ENCODE data around the gene ROCK2.

The ROCK2 gene

GRCh38 chr2:11367170-11367730 lies 22.8 kb upstream of the ROCK2 start:
- DNase-seq (ENCODE audit: low spot score): no peak

- no peak for DNase-seq (ENCODE audit: low spot score)
These were observed 21.9 kb upstream of the ROCK2 start for GRCh38 chr2:11366326-11366741.

GRCh38 chr2:11365096-11365879 lies 20.9 kb upstream of the ROCK2 start:
- DNase-seq (ENCODE audit: low spot score): no peak

- no peak for DNase-seq (ENCODE audit: low spot score)
These were observed 20.1 kb upstream of the ROCK2 start for GRCh38 chr2:11364565-11364887.

- DNase-seq (ENCODE audit: low spot score): no peak
These were observed 19.6 kb upstream of the ROCK2 start for GRCh38 chr2:11363868-11364564.

GRCh38 chr2:11359865-11360264 lies 15.4 kb upstream of the ROCK2 start:
- DNase-seq (ENCODE audit: low spot score): no peak

- DNase-seq (ENCODE audit: low spot score): no peak
These were observed 13.1 kb upstream of the ROCK2 start for GRCh38 chr2:11357428-11357972.

GRCh38 chr2:11356764-11357163 lies 12.3 kb upstream of the ROCK2 start:
- DNase-seq (ENCODE audit: low spot score): no peak

DNA sequence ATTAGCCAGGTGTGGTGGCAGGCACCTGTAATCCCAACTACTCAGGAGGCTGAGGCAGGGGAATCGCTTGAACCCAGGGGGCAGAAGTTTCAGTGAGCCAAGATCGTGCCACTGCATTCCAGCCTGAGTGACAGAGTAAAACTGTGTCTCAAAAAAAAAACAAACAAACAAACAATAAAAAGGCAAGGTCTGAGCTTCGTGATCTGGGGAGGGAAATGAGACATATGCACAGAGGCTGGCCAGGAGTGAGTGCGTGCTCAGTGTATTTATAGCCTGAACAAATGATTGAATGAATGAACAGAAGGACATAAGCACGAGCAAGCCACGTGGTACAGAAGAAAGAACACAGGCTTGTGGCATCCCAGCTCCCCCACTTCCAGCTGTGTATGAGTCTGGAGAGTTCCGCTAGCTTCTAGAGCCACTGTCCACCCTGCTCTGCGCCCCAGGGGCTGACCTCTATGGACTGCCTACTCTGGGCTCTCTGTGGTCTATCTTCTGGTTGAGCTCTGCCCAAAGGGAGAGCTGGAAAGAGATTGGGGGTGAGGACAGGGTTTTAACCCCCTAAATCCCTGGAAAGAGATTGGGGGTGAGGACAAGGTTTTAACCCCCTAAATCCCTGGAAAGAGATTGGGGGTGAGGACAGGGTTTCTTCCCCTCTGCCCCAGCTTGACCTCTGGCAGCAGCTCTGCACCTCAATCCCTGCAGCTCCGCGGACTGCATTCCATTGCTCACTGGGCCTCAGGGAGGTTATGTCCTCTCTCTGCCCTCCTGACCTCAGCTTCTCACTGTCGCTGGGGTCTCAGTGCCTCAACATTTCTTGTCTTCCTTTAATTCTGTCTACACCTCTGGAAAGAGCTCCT lies 11.0 kb upstream of the ROCK2 start:
- DNase-seq (ENCODE audit: low spot score): no peak

DNA sequence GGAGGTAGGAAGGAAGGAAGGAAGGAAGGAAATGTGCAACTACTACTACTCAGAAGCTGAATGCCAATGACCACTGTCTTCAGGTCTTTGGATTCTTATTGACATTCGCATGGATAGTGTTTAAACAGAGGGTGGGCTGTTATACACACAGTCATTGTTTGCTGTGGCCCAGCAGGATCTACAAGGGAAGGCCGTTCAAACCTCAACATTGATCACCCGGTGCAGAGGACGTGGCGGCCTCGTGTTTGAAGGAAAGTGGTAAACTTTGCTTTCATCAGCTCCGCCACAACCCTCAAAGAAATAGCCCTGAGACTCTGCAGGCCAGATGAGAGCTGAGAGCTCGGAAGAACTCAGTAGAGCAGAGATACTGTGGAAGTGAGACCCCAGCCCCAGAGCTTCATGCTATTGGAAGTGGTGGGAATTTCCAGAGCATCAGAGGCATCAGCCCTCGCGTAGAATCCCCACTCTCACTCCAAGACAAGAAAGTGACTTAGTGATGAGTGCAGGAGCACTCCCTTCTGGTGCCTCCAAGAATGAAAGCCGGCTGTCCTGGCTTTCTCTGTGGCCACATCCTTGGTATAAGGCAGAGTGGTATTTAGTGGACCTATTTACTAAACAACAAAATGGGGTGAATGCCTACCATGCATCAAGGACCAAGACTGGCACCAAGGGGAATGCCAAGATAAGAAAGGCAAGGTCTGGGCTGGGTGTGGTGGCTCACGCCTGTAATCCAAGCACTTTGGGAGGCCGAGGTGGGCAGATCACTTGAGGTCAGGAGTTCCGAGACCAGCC lies 10.1 kb upstream of the ROCK2 start:
- DNase-seq (ENCODE audit: low spot score): no peak

DNA sequence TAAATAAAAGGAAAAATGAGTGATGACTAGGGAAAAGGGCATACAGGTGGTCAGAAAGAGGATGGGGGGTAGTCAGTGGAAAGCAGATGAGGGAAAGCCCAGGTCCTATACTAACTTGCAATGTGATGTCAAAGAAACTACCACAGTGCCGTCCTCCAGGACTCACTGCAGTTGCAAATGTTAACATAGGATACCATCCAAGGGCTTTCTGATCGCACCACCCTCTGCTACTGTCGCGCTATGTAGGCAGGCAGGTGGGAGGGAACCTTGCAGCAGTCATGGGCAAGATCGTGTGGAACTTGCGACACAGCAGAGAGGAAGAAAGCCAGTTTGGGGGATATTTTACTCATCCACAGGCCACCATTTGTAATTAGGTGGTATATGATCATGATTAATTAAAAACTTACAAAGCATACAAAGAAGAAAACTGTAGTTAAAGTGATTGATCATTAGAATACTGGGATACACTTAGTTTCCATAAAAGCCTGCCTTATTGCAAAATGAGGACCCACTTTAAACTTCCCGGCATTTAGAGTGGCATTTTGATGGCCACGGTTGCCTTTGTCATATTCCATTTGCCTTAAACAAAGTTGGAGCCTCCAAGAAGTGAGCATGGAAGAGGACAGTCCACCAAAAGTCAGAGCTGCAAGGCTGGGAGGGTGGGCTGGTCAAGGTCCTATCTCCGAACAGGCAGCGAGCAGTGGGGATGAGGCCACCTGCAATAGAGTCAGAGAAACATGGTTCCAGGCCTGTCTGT lies 8.5 kb upstream of the ROCK2 start:
- no peak for DNase-seq (ENCODE audit: low spot score)

DNA sequence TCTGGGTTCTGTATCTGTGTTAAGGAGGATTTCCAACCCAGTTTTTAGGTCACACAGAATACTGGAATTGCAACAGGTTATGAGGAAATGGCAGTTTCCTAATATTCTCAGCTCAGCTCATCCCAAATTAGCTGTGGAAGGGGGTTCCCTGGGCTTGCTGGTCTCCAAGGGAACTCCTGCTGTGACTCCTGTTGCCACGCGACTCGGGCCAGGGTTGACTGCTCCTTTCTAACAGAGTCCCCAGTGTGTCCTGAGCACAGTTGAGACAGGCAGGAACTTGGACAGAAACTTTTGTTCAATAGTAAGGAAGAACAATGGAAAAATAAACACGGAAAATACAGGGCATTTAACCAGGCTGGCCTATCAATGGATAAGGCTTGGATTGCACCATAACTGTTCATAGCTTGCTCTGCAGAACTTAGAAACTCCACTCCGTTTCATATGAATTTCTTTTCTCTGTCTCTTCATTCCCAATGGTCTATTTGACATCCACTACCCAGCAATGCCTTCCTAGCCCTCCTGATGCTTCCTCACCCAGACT lies 3.8 kb upstream of the ROCK2 start:
- DNase-seq (ENCODE audit: low spot score): no peak

- no peak for DNase-seq (ENCODE audit: low spot score)
These were observed 3.0 kb upstream of the ROCK2 start for GRCh38 chr2:11347403-11347959.

DNA sequence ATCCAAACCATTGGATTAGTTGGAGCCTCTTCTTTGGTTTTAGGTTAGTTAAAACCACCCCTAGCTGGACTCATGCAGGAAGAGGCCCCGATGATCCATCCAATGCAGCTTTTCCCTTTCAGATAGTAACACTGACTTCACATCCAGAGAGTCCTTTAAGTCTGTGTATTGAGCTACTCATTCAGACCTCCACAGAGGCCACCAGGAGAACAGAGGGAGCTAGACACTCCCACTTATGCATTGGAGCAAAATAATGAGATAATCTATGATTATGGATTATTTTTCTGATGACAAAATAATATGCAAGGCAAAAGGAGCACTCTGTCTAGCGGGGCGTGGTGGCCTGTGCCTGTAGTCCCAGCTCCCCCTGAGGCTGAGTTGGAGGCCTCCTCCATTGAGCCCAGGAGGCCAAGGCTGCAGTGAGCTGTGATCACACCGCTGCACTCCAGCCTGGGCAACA lies 1.6 kb upstream of the ROCK2 start:
- DNase-seq (ENCODE audit: low spot score): no peak

- no peak for DNase-seq (ENCODE audit: low spot score)
These were observed 681 bp upstream of the ROCK2 start for GRCh38 chr2:11344956-11345677.

DNA sequence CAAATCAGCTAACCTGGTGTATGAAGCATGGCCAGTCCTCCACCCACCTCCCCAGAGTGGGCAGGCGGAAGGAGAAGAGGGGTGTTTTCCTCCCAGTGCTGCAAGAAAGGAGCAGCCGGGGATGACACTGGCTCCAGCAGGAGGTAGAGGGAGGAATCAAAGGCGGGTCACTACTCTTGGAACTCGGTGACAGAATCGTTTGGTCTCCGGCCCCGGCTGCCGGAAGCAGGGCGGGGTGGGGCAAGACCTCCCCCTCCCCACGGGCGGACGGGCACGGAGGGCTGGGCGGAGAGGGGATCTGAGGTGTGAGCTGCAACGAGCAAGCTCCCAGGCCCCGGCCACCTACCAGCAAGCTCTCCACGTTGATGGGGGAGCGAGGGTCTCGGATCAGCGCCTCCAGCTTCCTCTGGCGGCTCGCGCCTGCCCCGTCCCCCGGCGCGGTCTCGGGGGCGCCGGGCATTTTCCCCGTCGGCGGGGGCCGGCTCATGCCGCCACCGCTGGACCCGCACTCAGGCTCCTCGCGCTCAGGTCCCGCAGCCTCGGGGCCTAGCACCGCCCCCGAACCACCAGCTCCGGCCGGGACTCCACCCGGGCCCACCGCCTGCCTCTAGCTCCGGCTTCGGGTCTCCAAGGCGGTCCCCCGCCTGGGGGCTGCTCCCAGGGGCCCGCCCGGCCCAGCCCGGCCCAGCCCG lies 640 bp downstream of the ROCK2 start:
- DNase-seq (ENCODE audit: low spot score): peak; percentile 21

- DNase-seq (ENCODE audit: low spot score): no peak
These were observed 1.1 kb downstream of the ROCK2 start for GRCh38 chr2:11343368-11343649.

DNA sequence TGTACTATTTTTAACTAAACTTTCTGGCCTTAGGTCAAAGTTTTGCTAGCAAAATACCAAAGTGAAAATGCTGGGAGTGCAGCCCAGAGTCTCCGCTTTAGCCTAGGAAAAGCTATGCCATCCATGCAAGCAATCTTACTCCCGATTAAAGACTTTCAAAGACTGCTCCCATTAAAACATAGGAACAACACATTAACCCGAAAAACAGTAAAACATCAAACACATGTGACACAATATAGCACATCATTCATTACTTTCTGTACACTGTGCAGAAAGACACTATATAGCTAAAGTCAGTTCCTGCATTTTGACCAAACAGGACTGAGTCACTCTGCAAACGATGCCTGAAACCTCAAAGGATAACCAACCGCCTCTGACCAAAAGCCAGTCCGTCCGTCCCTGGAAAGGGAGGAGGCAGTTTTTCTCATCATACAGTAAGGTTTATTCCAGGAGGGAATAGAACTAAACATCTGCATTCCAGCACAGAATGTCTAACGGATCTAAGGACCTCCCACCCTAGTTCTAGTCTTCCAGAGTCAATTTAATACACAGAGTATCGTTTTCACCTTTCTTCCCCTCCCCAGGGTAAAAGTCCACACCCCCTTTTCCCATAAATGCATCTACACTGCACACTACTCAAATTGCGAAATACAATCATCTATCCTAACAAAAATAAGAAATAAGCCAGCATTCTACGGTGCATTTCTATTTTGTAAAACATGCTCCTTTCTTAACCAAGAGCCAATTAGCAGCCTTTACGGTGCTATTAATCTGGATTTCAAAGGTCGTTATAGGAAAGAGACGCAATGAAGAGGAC lies 1.7 kb downstream of the ROCK2 start:
- no peak for DNase-seq (ENCODE audit: low spot score)

All from CD4-positive, alpha-beta T cell treated with Interleukin-2 at 100 ng/mL for 4 hours (primary cell).